IMR-90 (cell line): ENCODE data around the gene RAPGEF1. TPM values are rescaled to one million over a fixed set of nuclear protein-coding genes. Genes with fewer than 3 reads are reported as not detected.

Source experiments
- ATAC-seq: fragments of 200-7000 bp; cut with Tn5 transposase; 2 replicates; pipeline ENCODE4 v1.9.1; 2020; ENCODE audit warnings: low read depth, mild to moderate bottlenecking, moderate library complexity
- BruUV-seq: library from RNA; stranded (reverse); fragments of 400-500 nt; replicated peaks from 2 replicates; lab custom pipeline; 2021; lab: Mats Ljungman, UMichigan
- CTCF ChIA-PET: fragments of 300-600 bp; formaldehyde crosslinking; extraction: SDS; loops from one replicate; lab custom pipeline; 2021; ENCODE audit warnings: antibody characterized with exemption; lab: Yijun Ruan, JAX
- POLR2A ChIA-PET: fragments of 300-600 bp; sonication (Branson Sonifier 250); formaldehyde crosslinking; loops from one replicate; lab custom pipeline; 2022; ENCODE audit warnings: antibody characterized with exemption; ENCODE audit not compliant: unreplicated experiment; lab: Charles Lee
- DNase-seq: peaks from one replicate; pipeline ENCODE4 v3.0.0; 2013
- H2AFZ ChIP-seq: replicated peaks from 2 replicates; pipeline ENCODE3; 2013; ENCODE audit warnings: low read length, mild to moderate bottlenecking; ENCODE audit not compliant: poor library complexity
- H2AK5ac ChIP-seq: 2 replicates; pipeline ENCODE4 v1.6.1; 2013; ENCODE audit warnings: low read depth, low read length, inconsistent platforms
- H2AK9ac ChIP-seq: replicated peaks from 2 replicates; pipeline ENCODE3; 2013; ENCODE audit warnings: mild to moderate bottlenecking, low read depth, low read length, moderate library complexity; ENCODE audit not compliant: poor library complexity
- H2BK120ac ChIP-seq: 2 replicates; pipeline ENCODE4 v1.6.1; 2013; ENCODE audit warnings: low read depth, low read length, inconsistent platforms
- H2BK15ac ChIP-seq: 3 replicates; pipeline ENCODE4 v1.6.1; 2013; ENCODE audit warnings: low read depth, low read length, inconsistent platforms
- H2BK20ac ChIP-seq: 2 replicates; pipeline ENCODE4 v1.6.1; 2013; ENCODE audit warnings: low read depth, mild to moderate bottlenecking, inconsistent platforms, low read length, moderate library complexity
- H2BK5ac ChIP-seq: 2 replicates; pipeline ENCODE4 v1.6.1; 2013; ENCODE audit warnings: mild to moderate bottlenecking, low read depth, low read length, inconsistent platforms; ENCODE audit not compliant: poor library complexity, severe bottlenecking
- H3K14ac ChIP-seq: replicated peaks from 2 replicates; pipeline ENCODE4 v1.6.1; 2013; ENCODE audit warnings: low read depth, low read length, inconsistent platforms
- H3K18ac ChIP-seq: 2 replicates; pipeline ENCODE4 v1.6.1; 2013; ENCODE audit warnings: low read depth, low read length, control low read depth
- H3K23ac ChIP-seq: 2 replicates; pipeline ENCODE4 v1.6.1; 2013; ENCODE audit warnings: low read depth, low read length, inconsistent platforms
- H3K27ac ChIP-seq: 2 replicates; pipeline ENCODE4 v1.5.1; 2013; ENCODE audit warnings: mild to moderate bottlenecking, control low read depth, low read length; ENCODE audit not compliant: insufficient read depth
- H3K27me3 ChIP-seq: 2 replicates; pipeline ENCODE4 v1.6.1; 2013; ENCODE audit warnings: low read length; ENCODE audit not compliant: control insufficient read depth, insufficient read depth
- H3K36me3 ChIP-seq: 2 replicates; pipeline ENCODE4 v1.6.1; 2013; ENCODE audit warnings: low read length, mixed read lengths; ENCODE audit not compliant: control insufficient read depth, insufficient read depth
- H3K4ac ChIP-seq: 2 replicates; pipeline ENCODE4 v1.6.1; 2013; ENCODE audit warnings: low read depth, low read length, inconsistent platforms
- H3K4me1 ChIP-seq: 2 replicates; pipeline ENCODE4 v1.6.1; 2013; ENCODE audit warnings: low read length, mixed read lengths; ENCODE audit not compliant: control insufficient read depth, insufficient read depth
- H3K4me2 ChIP-seq: 2 replicates; pipeline ENCODE4 v1.6.1; 2013; ENCODE audit warnings: low read depth, mild to moderate bottlenecking, control low read depth, low read length, moderate library complexity
- H3K4me3 ChIP-seq: 2 replicates; pipeline ENCODE4 v1.5.1; 2013; ENCODE audit warnings: low read depth, mild to moderate bottlenecking, control low read depth, low read length, moderate library complexity; ENCODE audit not compliant: insufficient read depth
- H3K56ac ChIP-seq: 2 replicates; pipeline ENCODE4 v1.6.1; 2013; ENCODE audit warnings: low read length, inconsistent platforms; ENCODE audit not compliant: insufficient read depth; ENCODE audit errors: extremely low read depth
- H3K79me1 ChIP-seq, 2 experiments: 2 replicates each; pipeline ENCODE4 v1.6.1; 2013; ENCODE audit warnings: low read length in 2 of 2, inconsistent platforms in 1 of 2, low read depth in 1 of 2
- H3K9ac ChIP-seq: 2 replicates; pipeline ENCODE4 v1.6.1; 2013; ENCODE audit warnings: low read depth, low read length, control low read depth
- H3K9me1 ChIP-seq: 2 replicates; pipeline ENCODE4 v1.6.1; 2013; ENCODE audit warnings: low read length, inconsistent platforms; ENCODE audit not compliant: insufficient read depth
- H3K9me3 ChIP-seq: 2 replicates; pipeline ENCODE4 v1.6.1; 2013; ENCODE audit warnings: low read length; ENCODE audit not compliant: control insufficient read depth, insufficient read depth
- H4K20me1 ChIP-seq: 2 replicates; pipeline ENCODE4 v1.6.1; 2013; ENCODE audit warnings: low read length, inconsistent platforms; ENCODE audit not compliant: insufficient read depth
- H4K5ac ChIP-seq: 2 replicates; pipeline ENCODE4 v1.6.1; 2013; ENCODE audit warnings: mild to moderate bottlenecking, low read depth, low read length, control low read depth
- H4K8ac ChIP-seq, 2 experiments: 2 replicates each; pipeline ENCODE4 v1.6.1; 2013; ENCODE audit warnings: low read depth in 2 of 2, low read length in 2 of 2, control low read depth in 1 of 2, inconsistent platforms in 1 of 2
- H4K91ac ChIP-seq: 2 replicates; pipeline ENCODE4 v1.6.1; 2013; ENCODE audit warnings: low read depth, low read length, inconsistent platforms; ENCODE audit not compliant: insufficient read depth
- BHLHE40 ChIP-seq: fragments of 150-350 bp; IDR thresholded peaks from 2 replicates; pipeline ENCODE4 v1.6.1; 2016; ENCODE audit warnings: mild to moderate bottlenecking, low read depth, low read length
- CHD1 ChIP-seq: IDR thresholded peaks from 2 replicates; pipeline ENCODE4 v1.6.1; 2012; ENCODE audit warnings: low read depth, low read length, improper control_type of control experiment
- FOS ChIP-seq: fragments of 150-350 bp; IDR thresholded peaks from 2 replicates; pipeline ENCODE4 v1.6.1; 2016; ENCODE audit warnings: low read depth, low read length
- MAFK ChIP-seq: IDR thresholded peaks from 2 replicates; pipeline ENCODE4 v1.6.1; 2012; ENCODE audit warnings: low read depth, low read length, improper control_type of control experiment
- MAZ ChIP-seq: IDR thresholded peaks from 2 replicates; pipeline ENCODE4 v1.6.1; 2012; ENCODE audit warnings: low read depth, mild to moderate bottlenecking, low read length, improper control_type of control experiment, moderate library complexity, borderline replicate concordance
- MXI1 ChIP-seq: IDR thresholded peaks from 2 replicates; pipeline ENCODE4 v1.6.1; 2012; ENCODE audit warnings: low read depth, mild to moderate bottlenecking, low read length, moderate library complexity, borderline replicate concordance
- NFE2L2 ChIP-seq: fragments of 150-350 bp; IDR thresholded peaks from 2 replicates; pipeline ENCODE4 v1.6.1; 2016; ENCODE audit warnings: low read depth, mild to moderate bottlenecking, low read length
- POLR2A ChIP-seq: IDR thresholded peaks from 2 replicates; pipeline ENCODE4 v1.6.1; 2012; ENCODE audit warnings: mild to moderate bottlenecking, low read depth, low read length
- RAD21 ChIP-seq: IDR thresholded peaks from 2 replicates; pipeline ENCODE4 v1.6.1; 2012; ENCODE audit warnings: low read length, improper control_type of control experiment
- RCOR1 ChIP-seq: IDR thresholded peaks from 2 replicates; pipeline ENCODE4 v1.6.1; 2012; ENCODE audit warnings: mild to moderate bottlenecking, low read length, improper control_type of control experiment; ENCODE audit not compliant: insufficient replicate concordance
- RFX5 ChIP-seq: IDR thresholded peaks from 2 replicates; pipeline ENCODE4 v1.8.0; 2012; ENCODE audit warnings: low read depth, mild to moderate bottlenecking, low read length, moderate library complexity
- SMC3 ChIP-seq: fragments of 150-350 bp; IDR thresholded peaks from 2 replicates; pipeline ENCODE4 v1.6.1; 2016; ENCODE audit warnings: low read depth, mild to moderate bottlenecking, antibody characterized with exemption, low read length, moderate library complexity
- WGBS, 2 experiments: methylation state at CpG; one replicate each; pipeline versions ENCODE4 v1.1.5 to v1.1.7; 2013; ENCODE audit warnings: missing lambda C conversion rate in 2 of 2; ENCODE audit not compliant: insufficient read length in 1 of 2; ENCODE audit errors: extremely low coverage in 2 of 2; 5-methylcytosine and 5-hydroxymethylcytosine counted together
- dilution Hi-C: fragments of 300-500 bp; cut with HindIII; formaldehyde crosslinking; loops from one replicate; pipeline ENCODE4 v1.14.3; 2018; ENCODE audit warnings: low sequenced_read_pairs; ENCODE audit not compliant: unreplicated experiment
- in situ Hi-C: fragments of 300-500 bp; cut with MboI; formaldehyde crosslinking; loops from 3 replicates; pipeline ENCODE4 v1.14.3; 2019; ENCODE audit warnings: low sequenced_read_pairs, inconsistent platforms, mixed read lengths
- intact Hi-C: fragments of 100-400 bp; cut with micrococcal nuclease; formaldehyde crosslinking; loops from 2 replicates; pipeline ENCODE4 v1.10.0; 2022
- polyA plus RNA-seq, 3 experiments: library from polyadenylated mRNA; depleted of rRNA; stranded (reverse); fragments of >200 nt; gene quantifications; 2 replicates each; pipeline ENCODE4 v1.2.3, GENCODE V29; 2012; ENCODE audit warnings: low replicate concordance in 1 of 3
- total RNA-seq: library from RNA; depleted of rRNA; stranded (reverse); fragments of >200 nt; gene quantifications from 2 replicates; pipeline ENCODE4 v1.2.3, GENCODE V29; 2012
- TF ChIP-seq, protein P1 (sequence below): fragments of 150-350 bp; IDR thresholded peaks from 2 replicates; pipeline ENCODE4 v1.6.1; 2017; ENCODE audit warnings: mild to moderate bottlenecking, antibody characterized with exemption, low read length, low read depth
- TF ChIP-seq, protein P2 (sequence below): fragments of 150-350 bp; IDR thresholded peaks from 2 replicates; pipeline ENCODE4 v1.6.1; 2016; ENCODE audit warnings: low read depth, mild to moderate bottlenecking, low read length, moderate library complexity, borderline replicate concordance
- TF ChIP-seq, protein P3 (sequence below): conservative IDR thresholded peaks from 2 replicates; pipeline ENCODE4 v1.5.1; 2012; ENCODE audit warnings: mild to moderate bottlenecking, low read depth, low read length, improper control_type of control experiment

Gene RAPGEF1
- total and polyA plus RNA-seq, 2 of the 4 experiments (the other 2 are of a cell fraction): 13.1 to 22.3 TPM

DNA sequence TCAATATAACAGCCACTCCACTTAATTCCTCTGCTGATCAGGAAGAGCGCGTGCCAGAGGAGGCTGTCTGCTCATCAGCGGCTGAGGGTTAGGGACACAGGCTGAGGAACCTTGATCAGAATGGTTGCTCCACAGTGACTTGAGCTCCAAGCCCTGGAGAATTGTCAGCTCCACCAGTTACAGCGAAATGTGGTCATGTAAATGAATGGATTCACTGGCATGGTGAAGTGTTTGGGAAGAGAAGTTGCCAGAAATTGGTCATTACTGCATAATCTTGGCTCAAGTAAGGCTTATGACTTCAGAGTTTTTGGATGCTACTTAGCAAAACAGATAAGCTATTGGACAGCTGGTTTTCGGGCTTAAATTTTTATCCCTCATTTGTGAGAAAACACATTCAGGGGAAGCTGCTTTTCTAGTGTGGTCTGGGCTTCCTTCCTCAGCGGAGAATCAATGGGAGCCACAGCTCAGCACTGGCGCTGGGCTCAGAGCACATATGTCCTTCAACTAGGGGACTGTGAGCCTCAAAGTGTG is 129.6 kb downstream of the RAPGEF1 start:
- ChIA-PET POLR2A (no interaction called here), CTCF (interaction anchor here (1.0 to 2.2 kb wide), 3 partner anchors 12 to 130 kb away, joined by 3 to 9 read pairs (median 3); partner anchors contain the start of gene RAPGEF1)
- dilution Hi-C loops: no loop called here
- H3K4me1 ChIP-seq: peaks cover 35% of the 10 kb centered on the region
- H2BK120ac ChIP-seq: 0 out of 2 replicates have a peak overlapping the region, but pooled peaks have one; percentile 3
- no peak overlapping the region for H3K4me3 ChIP-seq
- peak overlapping the region; percentile 89 for H2AK5ac ChIP-seq
- H3K56ac ChIP-seq: no peak overlapping the region
- H3K4ac ChIP-seq: peak overlapping the region; percentile 70
- no peaks in the 10 kb centered on the region for H3K9me3 ChIP-seq
- no peak overlapping the region for H4K5ac ChIP-seq
- no peak overlapping the region; the same call in 1 of the 2 replicates for H3K14ac ChIP-seq
- H3K4me2 ChIP-seq: no peak overlapping the region; the same call in 1 of the 2 replicates
- H3K27ac ChIP-seq: peak overlapping the region; percentile 38; the same call in 1 of the 2 replicates
- ATAC-seq (no peak; the same call in 1 of the 2 replicates), DNase-seq (peak; percentile 87)
- peak overlapping the region; percentile 1; the same call in 1 of the 2 replicates for H2BK20ac ChIP-seq
- peaks cover 10% of the 10 kb centered on the region for H4K20me1 ChIP-seq
- 53% methylated on average over 2 of the region's 7 CpGs; no CpG with 5 or more reads in 1 of the 2 experiments for WGBS, 2 experiments
- H4K91ac ChIP-seq: no peak overlapping the region
- H2AFZ ChIP-seq: no peak overlapping the region
- intact Hi-C loops: no loop called here
- peak overlapping the region; percentile 13 for H2AK9ac ChIP-seq
- in situ Hi-C loops: no loop called here
- no peak overlapping the region for H2BK5ac ChIP-seq
- peaks cover 42% of the 10 kb centered on the region for H3K9me1 ChIP-seq
- H3K79me1 ChIP-seq: peaks cover 4 to 22% of the 10 kb centered on the region in 2 experiments; a peak in 3 of 4 replicates
- no TSS peak for BruUV-seq
- H3K18ac ChIP-seq: no peak overlapping the region
- H2BK15ac ChIP-seq: no peak overlapping the region; the same call in 2 of the 3 replicates
- no peak overlapping the region for H3K9ac ChIP-seq
- H4K8ac ChIP-seq: peak overlapping the region in 1 of 2 experiments; percentile 18; a peak in 1 of 4 replicates
- H3K23ac ChIP-seq: no peak overlapping the region
- H3K27me3 ChIP-seq: no peaks in the 10 kb centered on the region
- peaks cover 3% of the 10 kb centered on the region for H3K36me3 ChIP-seq
- TF ChIP-seq MAFK (no peak), SMC3 (no peak), POLR2A (no peak), MAZ (no peak), RFX5 (no peak), NFE2L2 (no peak), FOS (no peak), RAD21 (no peak), MXI1 (no peak), BHLHE40 (no peak), CHD1 (no peak), RCOR1 (no peak)
- TF ChIP-seq, protein P1, sequence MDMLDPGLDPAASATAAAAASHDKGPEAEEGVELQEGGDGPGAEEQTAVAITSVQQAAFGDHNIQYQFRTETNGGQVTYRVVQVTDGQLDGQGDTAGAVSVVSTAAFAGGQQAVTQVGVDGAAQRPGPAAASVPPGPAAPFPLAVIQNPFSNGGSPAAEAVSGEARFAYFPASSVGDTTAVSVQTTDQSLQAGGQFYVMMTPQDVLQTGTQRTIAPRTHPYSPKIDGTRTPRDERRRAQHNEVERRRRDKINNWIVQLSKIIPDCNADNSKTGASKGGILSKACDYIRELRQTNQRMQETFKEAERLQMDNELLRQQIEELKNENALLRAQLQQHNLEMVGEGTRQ: no peak
- TF ChIP-seq, protein P2, sequence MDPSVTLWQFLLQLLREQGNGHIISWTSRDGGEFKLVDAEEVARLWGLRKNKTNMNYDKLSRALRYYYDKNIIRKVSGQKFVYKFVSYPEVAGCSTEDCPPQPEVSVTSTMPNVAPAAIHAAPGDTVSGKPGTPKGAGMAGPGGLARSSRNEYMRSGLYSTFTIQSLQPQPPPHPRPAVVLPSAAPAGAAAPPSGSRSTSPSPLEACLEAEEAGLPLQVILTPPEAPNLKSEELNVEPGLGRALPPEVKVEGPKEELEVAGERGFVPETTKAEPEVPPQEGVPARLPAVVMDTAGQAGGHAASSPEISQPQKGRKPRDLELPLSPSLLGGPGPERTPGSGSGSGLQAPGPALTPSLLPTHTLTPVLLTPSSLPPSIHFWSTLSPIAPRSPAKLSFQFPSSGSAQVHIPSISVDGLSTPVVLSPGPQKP: no peak
- TF ChIP-seq, protein P3, sequence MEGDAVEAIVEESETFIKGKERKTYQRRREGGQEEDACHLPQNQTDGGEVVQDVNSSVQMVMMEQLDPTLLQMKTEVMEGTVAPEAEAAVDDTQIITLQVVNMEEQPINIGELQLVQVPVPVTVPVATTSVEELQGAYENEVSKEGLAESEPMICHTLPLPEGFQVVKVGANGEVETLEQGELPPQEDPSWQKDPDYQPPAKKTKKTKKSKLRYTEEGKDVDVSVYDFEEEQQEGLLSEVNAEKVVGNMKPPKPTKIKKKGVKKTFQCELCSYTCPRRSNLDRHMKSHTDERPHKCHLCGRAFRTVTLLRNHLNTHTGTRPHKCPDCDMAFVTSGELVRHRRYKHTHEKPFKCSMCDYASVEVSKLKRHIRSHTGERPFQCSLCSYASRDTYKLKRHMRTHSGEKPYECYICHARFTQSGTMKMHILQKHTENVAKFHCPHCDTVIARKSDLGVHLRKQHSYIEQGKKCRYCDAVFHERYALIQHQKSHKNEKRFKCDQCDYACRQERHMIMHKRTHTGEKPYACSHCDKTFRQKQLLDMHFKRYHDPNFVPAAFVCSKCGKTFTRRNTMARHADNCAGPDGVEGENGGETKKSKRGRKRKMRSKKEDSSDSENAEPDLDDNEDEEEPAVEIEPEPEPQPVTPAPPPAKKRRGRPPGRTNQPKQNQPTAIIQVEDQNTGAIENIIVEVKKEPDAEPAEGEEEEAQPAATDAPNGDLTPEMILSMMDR: no peak
